ENCODE measurements around the gene RANBP9.

- TF ChIP-seq CTCF (IDR thresholded peaks at IDR 0.05; ENCODE audit: low read depth, low read length) (no peak), POLR2A (IDR thresholded peaks at IDR 0.05; ENCODE audit: extremely low read depth, insufficient read length) (no peak)
Measured at GRCh38 chr6:13725052-13725451, 13.4 kb upstream of the RANBP9 start.
